Type B pancreatic cell (in vitro differentiated cells): ENCODE measurements around the gene TBC1D24. TPM values are rescaled to one million over a fixed set of nuclear protein-coding genes. Genes with fewer than 3 reads are reported as not detected.
"Not testable (repeated sequence)": the region's sequence is repeated elsewhere in the genome, so short reads cannot be mapped to it uniquely, and the experiment has no call there.

ENCODE experiments used
- DNase-seq: peaks from one replicate; pipeline ENCODE4 v3.0.0; 2021; ENCODE audit warnings: mixed read lengths; ENCODE audit not compliant: unreplicated experiment; ENCODE audit errors: extremely low spot score
- H3K27ac Mint-ChIP-seq: 2 replicates; pipeline ENCODE4 v1.8.0; 2021; ENCODE audit warnings: mild to moderate bottlenecking, mixed read lengths
- H3K27me3 Mint-ChIP-seq: 2 replicates; pipeline ENCODE4 v1.8.0; 2021; ENCODE audit warnings: mixed read lengths
- H3K36me3 Mint-ChIP-seq: 2 replicates; pipeline ENCODE4 v1.8.0; 2021; ENCODE audit warnings: mixed read lengths
- H3K4me1 Mint-ChIP-seq: one replicate; pipeline ENCODE4 v1.8.0; 2021; ENCODE audit warnings: mixed read lengths; ENCODE audit not compliant: unreplicated experiment
- H3K4me3 Mint-ChIP-seq: 2 replicates; pipeline ENCODE4 v1.8.0; 2021; ENCODE audit warnings: mild to moderate bottlenecking, mixed read lengths
- H3K9me3 Mint-ChIP-seq: 2 replicates; pipeline ENCODE4 v1.8.0; 2021; ENCODE audit warnings: mixed read lengths
- CTCF ChIP-seq: fragments of 200-600 bp; sonication (generic); conservative IDR thresholded peaks from 2 replicates; pipeline ENCODE4 v1.5.0; 2021; ENCODE audit warnings: antibody characterized with exemption, mild to moderate bottlenecking
- total RNA-seq: library from RNA; stranded (reverse); gene quantifications from 2 replicates; pipeline ENCODE4 v1.2.1, GENCODE V29; 2021; ENCODE audit warnings: low replicate concordance

The TBC1D24 gene
- total RNA-seq, 1 donor from 2014 or later, result 22.1 TPM

GRCh38 chr16:2532494-2533141 is 57.7 kb downstream of the TBC1D24 start:
- Mint-ChIP-seq H3K4me3 (peak overlapping the region; percentile 98), H3K4me1 (peaks cover 11% of the 10 kb centered on the region), H3K27ac (peak overlapping the region; percentile 99), H3K36me3 (no peaks in the 10 kb centered on the region), H3K27me3 (no peaks in the 10 kb centered on the region), H3K9me3 (no peaks in the 10 kb centered on the region)
- DNase-seq, result no peak
- no peak for TF ChIP-seq CTCF

- H3K4me3 Mint-ChIP-seq, result peak overlapping the region; percentile 98
Measured at GRCh38 chr16:2533142-2533755, 58.3 kb downstream of the TBC1D24 start.

DNA sequence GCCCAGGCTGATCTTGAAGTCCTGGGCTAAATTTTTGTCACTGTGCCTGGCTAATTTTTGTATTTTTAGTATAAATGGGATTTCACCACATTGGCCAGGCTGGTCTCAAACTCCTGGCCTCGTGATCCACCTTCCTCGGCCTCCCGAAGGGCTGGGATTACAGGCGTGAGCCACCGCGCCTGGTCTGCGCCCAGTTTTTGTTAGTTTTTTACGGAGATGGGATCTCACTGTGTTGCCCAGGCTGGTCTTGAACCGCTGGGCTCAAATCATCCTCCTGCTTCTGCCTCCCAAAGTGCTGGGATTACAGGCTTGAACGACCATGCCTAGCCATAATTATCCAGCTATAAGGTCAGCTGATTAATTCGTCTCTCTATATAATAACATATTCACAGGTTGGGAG is 59.0 kb downstream of the TBC1D24 start:
- peaks cover 15% of the 10 kb centered on the region for H3K4me1 Mint-ChIP-seq
- H3K36me3 Mint-ChIP-seq, result no peaks in the 10 kb centered on the region
- H3K4me3 Mint-ChIP-seq, result peak overlapping the region; percentile 79
- no peak for TF ChIP-seq CTCF
- no peaks in the 10 kb centered on the region for H3K27me3 Mint-ChIP-seq
- DNase-seq, result no peak
- H3K9me3 Mint-ChIP-seq, result no peaks in the 10 kb centered on the region
- H3K27ac Mint-ChIP-seq, result peak overlapping the region; percentile 85

More at GRCh38 chr16:2533142-2533755, 58.3 kb downstream of the TBC1D24 start:
- Mint-ChIP-seq H3K27ac (peak overlapping the region; percentile 99), H3K4me1 (peaks cover 11% of the 10 kb centered on the region)
- not testable (repeated sequence) for DNase-seq, H3K36me3 Mint-ChIP-seq, H3K27me3 Mint-ChIP-seq, H3K9me3 Mint-ChIP-seq

DNA sequence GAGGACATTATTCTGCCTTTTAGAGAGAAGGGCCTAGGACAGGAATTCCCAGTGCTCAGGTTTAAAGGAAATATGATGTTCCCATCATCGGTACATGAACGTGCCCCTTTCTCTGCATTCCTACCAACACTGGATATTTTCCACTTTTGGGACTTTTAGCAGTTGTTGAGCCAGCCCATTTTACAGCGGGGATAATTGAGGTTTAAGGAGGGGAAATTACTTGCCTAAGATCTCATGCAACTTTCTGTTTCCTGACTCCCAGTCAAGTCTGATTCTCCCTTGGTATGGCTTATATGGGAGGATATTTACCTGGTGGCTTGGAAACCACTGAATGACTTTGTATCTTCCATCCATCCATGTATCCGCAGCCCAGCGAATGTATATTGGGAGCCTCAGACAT is 59.4 kb downstream of the TBC1D24 start:
- peak overlapping the region; percentile 85 for H3K27ac Mint-ChIP-seq
- DNase-seq, H3K9me3 Mint-ChIP-seq, H3K36me3 Mint-ChIP-seq, H3K27me3 Mint-ChIP-seq: not testable (repeated sequence)
- peak overlapping the region; percentile 79 for H3K4me3 Mint-ChIP-seq
- H3K4me1 Mint-ChIP-seq, result peaks cover 16% of the 10 kb centered on the region

GRCh38 chr16:2535625-2536013 is 60.7 kb downstream of the TBC1D24 start:
- no peak for TF ChIP-seq CTCF
- Mint-ChIP-seq H3K4me1 (peaks cover 20% of the 10 kb centered on the region), H3K4me3 (peak overlapping the region; percentile 70), H3K36me3 (no peaks in the 10 kb centered on the region), H3K27me3 (no peaks in the 10 kb centered on the region), H3K9me3 (no peaks in the 10 kb centered on the region), H3K27ac (peak overlapping the region; percentile 41)
- no peak for DNase-seq

GRCh38 chr16:2537451-2538379 is 62.8 kb downstream of the TBC1D24 start, which contains the start of gene PDPK1:
Gene PDPK1, plus strand, starts transcription at chr16:2538021. Its CDS starts 92 bp downstream, at chr16:2538113.
- Mint-ChIP-seq H3K27me3 (no peaks in the 10 kb centered on the region), H3K36me3 (no peaks in the 10 kb centered on the region), H3K4me3 (peak within 1 kb of the TSS; percentile 93), H3K27ac (peak within 1 kb of the TSS; percentile 90), H3K9me3 (no peaks in the 10 kb centered on the region), H3K4me1 (peaks cover 20% of the 10 kb centered on the region)
- no peak for TF ChIP-seq CTCF
- DNase-seq, result peak; percentile 95

DNA sequence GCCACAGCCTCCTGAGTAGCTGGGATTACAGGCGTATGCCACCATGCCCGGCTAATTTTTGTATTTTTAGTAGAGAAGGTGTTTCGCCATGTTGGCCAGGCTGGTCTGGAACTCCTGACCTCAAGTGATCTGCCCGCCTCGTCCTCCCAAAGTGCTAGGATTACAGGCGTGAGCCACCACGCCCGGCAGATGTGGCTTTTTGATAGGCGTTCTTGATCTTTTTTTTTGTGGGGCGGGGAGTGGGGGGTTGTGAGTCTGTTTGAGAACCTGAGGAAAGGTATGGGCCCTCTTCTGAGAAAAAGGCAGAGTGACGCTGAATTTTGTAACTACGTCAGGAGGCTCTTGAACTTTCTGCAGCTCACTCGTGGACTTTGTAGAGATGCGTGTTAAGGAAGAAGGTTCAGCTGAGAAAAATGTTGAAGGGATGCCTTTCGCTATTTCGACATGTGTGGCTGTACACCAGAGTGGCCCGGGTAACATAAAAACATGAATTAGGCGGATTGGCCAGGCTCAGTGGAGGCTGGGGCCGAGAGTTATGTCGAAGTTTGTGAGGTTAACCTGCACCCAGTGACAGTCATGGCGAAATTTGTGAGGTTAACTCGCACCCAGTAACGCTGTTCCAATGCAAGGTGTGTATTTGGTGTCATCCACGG is 64.4 kb downstream of the TBC1D24 start:
- not testable (repeated sequence) for DNase-seq, H3K36me3 Mint-ChIP-seq, H3K27me3 Mint-ChIP-seq, H3K9me3 Mint-ChIP-seq
- Mint-ChIP-seq H3K4me3 (peak overlapping the region; percentile 93), H3K27ac (peak overlapping the region; percentile 49), H3K4me1 (peaks cover 23% of the 10 kb centered on the region)
